Measurements from ENCODE around the gene HARS1.
"Not testable (repeated sequence)": the region's sequence is repeated elsewhere in the genome, so short reads cannot be mapped to it uniquely, and the experiment has no call there.

The HARS1 gene

GRCh38 chr5:140674629-140675028 is 16.5 kb downstream of the HARS1 start:
- DNase-seq, result no peak

DNA sequence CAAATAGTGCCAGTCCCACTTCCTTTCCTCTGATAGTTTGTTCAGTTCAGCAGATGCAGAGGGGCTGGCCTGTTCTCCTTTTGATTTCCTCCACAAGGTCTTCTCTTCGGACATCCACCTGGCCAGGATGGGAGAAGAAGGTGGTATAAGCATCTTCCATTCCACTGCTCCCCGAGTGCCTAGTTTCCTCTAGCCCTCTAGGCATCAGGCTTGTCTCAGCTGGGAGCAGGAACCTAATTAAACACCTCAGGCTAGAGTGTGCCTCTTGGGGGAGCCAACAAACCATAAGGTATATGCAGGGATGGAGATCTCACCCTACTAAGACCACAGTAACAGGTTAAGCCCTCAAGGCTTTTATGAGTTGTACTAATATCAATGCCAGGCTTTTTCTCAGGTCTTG is 17.0 kb downstream of the HARS1 start:
- no peak for DNase-seq

GRCh38 chr5:140673187-140673976 is 17.8 kb downstream of the HARS1 start, which contains the start of gene DND1:
Gene DND1, minus strand, starts transcription at chr5:140673576. Its CDS starts 34 bp downstream, at chr5:140673542.
- DNase-seq, result no peak

GRCh38 chr5:140672455-140673186 is 18.5 kb downstream of the HARS1 start:
- DNase-seq, result no peak

GRCh38 chr5:140671472-140672125 is 19.6 kb downstream of the HARS1 start:
- no peak for DNase-seq

- DNase-seq, result not testable (repeated sequence)
Observed at GRCh38 chr5:140671035-140671434, 20.1 kb downstream of the HARS1 start.

DNA sequence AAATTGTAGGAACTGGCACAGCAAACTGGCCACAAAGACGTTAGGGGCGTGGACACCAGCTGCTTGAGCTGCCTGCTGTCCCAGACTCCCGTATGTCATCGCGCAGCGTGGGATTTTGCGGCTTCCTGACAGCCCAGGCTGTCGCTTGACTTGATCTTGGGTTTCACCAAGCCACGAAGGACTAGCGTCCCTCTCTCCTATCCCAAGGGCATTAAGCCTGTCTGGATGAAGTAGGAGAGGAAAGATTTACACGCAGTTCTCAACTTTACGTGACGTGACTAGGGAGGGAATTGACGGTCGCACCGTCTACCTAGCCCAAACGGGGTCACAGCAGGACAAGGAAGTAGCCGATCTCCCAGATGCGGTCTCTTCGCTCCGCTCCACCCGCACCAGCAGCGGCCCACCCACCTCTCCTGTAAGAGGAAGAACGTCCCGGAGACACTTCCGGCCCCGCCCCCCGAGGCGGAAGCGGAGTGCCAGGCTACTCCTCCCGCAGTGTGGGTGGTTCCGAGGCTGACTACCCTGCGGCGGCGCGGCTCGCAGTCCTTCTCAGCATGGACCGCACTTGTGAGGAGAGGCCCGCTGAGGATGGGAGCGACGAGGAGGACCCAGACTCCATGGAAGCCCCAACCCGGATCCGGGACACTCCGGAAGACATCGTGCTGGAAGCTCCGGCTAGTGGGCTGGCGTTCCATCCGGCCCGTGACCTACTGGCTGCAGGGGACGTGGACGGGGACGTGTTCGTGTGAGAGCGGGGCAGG is 26.6 kb downstream of the HARS1 start, which contains the start of gene WDR55:
Gene WDR55 (plus strand): TSS at position 546 of the 761 bp plus-strand sequence. CDS start 9 bp downstream, at position 555.
- peak; percentile 71 for DNase-seq

- no peak for DNase-seq
Observed at GRCh38 chr5:140664030-140664358, 27.2 kb downstream of the HARS1 start.

DNA sequence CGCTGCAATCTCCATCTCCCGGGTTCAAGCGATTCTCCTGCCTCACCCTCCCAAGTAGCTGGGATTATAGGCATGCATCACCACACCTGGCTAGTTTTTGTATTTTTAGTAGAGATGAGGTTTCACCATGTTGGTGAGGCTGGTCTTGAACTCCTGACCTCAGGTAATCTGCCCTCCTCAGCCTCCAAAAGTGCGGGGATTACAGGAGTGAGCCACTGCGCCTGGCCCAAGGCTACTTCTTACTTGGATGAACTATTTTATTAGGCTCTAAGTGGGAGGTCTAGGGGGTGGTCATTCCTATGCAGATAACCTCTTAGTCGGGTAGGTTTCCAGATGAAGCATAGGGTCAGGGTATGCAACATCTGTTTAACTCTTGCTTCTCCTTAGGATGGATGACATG is 30.8 kb downstream of the HARS1 start:
- not testable (repeated sequence) for DNase-seq

GRCh38 chr5:140658870-140659269 is 32.3 kb downstream of the HARS1 start:
- DNase-seq, result no peak

DNA sequence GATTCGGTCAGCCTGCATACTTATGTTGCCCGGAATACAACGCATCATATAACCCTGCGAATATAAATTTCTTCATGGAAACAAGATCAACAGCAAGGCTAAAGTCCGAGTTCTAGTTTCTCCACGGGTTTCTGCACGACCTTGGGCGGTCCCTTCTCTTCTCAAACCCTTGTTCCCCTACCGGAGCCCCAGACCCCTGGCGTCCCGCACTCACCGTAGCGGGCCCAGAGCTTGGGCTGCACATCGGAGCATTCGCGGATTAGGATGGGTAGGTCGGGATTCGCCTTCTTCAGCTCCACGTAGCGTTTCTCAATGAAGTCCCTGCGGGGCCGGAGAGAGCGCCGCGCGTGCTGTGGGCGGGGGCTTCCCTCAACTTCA is 44.1 kb downstream of the HARS1 start:
- no peak for DNase-seq

DNA sequence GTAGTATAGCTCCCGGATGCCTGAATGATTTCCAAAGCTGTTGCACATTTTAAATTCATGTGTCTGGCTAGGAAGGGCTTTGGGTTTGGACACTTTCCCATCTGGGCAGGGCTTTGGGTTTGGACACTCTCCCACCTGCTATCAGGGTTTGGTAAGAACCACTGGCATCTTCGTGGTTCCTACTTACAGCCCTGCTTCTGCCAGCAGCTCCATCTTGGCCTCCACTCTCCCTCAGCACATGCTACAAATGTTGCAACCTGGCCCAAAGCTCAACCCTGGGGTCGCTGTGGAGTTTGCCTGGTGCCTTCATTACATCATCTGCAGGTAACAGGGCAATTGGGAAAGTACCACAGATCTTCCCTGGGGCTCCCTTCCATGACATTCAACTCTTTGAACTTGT is 48.5 kb downstream of the HARS1 start:
- no peak for DNase-seq

DNA sequence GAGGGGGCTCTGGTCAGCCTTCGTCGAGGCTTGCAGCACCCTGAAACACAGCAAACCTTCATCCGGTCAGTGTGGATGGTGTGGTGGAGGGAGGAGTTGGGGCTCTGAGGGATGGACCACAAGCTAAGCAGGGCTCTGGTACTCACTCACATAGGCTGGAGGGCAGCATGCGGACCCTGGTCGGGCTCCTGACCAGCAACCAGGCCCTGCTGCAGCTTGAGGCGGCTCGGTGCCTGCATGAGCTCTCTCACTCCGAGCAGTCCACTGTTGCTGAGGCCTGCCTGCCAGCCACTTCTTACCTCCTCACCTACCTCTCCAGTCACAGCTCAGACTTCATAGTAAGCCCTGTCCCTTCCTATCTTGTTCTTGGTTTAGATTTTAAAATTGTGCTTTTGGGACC is 49.5 kb downstream of the HARS1 start:
- no peak for DNase-seq

- DNase-seq, result peak; percentile 73
Observed at GRCh38 chr5:140639148-140639981, 51.8 kb downstream of the HARS1 start, which contains the start of gene TMCO6. Gene TMCO6, plus strand, starts transcription at chr5:140639451. Its CDS starts 77 bp downstream, at chr5:140639528.

DNA sequence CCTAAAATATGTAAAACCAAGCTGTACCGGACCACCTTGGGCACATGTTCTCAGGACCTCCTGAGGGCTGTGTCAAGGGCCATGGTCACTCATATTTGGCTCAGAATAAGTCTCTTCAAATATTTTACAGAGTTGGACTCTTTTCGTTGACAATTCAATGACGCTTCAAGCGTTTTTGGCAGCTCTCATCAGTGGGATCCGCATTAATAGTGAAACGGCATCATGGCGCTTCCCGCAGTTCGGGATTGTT is 52.3 kb downstream of the HARS1 start:
- not testable (repeated sequence) for DNase-seq

DNA sequence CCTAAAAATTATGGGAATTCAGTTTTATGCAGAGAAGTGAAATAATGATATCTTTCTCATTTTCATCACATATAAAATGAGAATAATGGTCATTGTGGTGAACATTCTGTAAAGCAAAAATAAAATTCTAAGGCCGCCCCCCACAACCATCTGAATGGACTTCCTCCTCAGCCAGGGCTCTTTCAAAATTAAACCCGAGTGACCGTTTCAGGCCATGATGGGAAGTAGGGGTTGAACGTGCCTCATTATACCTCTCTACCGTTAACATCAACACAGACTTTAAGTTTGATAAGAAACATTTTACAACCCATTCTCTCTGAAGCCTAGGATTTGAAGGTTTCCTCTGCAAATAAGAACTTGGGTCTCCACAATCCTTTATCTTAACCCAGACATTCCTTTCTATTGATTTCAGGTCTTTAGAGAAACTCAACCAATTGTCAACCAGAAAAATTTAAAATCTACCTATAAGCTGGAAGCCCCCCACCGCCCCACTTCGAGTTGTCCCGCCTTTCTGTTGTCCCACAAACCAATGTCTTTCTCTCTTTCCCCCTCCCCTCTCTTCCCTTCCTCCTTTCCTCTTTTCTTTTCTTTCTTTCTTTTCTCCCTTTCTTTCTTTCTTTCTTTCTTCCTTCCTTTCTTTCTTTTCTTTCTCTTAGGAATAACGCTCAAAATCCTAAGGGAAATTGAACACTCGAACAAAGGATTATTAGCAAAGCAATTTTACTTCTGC is 53.6 kb downstream of the HARS1 start:
- DNase-seq, result no peak

DNA sequence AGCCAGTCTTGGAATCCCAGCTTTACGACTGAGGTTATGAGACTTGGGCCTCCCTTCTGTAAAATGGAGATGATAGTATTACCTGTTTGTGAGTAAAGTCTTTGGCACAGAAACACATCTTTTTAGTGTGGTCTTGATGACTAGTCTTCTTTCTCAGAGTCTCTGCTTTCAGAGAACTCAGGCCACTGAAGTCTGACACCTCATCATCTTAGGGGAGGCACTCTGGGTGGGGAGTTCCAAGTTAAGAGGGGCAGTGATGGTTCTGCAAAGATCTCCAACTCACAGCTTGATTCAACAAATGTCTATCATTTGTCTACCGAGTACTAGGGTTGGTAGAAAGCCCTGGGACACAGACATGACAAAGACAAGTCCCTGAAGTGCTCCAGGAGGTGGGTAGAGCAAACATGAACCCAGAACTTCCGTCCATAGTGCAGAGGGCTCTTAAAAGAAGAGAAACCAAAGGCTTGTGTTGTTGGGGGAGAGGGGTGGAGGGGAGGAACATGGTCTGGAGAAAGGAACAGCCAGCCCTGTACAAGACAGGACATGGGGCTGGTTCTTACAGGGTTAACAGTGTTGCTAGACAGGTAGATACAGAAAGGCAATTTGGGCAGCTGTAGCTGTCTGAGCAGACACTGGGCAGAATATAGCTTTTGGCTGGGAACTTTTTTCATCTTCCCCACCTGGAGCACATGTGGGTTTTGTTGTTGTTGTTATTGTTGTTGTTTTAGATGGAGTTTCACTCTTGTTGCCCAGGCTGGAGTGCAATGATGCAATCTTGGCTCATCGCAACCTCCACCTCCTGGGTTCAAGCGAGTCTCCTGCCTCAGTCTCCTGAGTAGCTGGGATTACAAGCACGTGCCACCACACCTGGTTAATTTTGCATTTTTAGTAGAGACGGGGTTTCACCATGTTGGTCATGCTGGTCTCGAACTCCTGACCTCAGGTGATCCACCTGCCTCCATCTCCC is 55.6 kb downstream of the HARS1 start:
- DNase-seq, result no peak

DNA sequence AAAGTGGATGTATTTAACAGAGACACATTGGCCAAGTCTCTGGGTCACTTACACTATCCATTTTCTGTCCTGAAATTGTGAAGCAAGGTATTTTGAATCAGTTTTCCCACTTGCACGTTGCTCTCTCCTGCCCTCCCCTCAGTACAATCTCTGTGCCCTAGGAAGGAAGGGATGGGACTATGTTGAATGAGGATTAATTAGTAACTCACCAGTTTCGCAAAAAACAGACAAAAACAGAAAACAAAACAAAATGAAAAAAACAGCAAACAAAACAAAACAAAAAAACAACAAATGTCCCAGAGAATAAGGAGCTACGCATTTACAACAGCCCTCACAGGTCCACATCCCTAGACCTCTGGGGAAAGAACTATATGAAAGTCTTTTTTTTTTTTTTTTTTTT is 57.1 kb downstream of the HARS1 start:
- no peak for DNase-seq

DNA sequence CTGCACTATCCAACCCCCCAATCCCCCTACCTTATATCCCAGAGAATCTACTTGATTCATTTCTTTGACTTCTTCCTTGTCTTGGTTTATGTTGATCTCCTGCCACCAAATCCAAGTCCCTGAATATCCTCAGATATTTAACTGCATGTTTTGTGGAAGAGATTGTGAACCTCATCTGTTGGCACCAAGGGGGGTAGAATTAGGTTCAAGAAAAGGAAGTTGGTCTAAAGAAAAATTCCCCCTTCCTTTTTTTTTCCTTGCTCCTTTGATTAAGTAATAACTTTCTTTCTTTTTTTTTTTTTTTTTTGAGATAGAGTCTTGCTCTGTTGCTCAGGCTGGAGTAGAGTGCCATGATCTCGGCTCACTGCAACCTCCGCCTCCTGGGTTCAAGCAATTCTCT is 57.7 kb downstream of the HARS1 start:
- no peak for DNase-seq

DNA sequence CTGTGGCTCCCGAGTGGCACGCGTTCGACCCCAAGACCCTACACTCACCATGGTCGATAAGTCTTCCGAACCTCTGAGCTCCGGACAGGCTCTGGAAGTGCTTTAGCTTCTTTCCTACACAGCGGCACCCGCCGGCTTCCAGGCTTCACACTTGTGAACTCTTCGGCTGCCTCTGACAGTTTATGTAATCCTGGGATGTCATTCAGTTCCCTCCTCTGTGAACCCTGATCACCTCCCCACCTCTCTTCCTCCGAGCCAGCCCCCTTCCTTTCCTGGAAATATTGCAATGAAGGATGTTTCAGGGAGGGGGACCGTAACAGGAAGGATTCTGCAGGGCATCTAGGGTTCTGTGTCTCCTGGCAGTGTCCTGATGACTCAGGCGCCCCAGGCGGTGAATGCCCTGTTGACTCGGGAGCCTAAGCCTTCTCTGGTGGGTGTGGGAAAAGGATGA is 58.1 kb downstream of the HARS1 start, which contains the start of gene CD14:
Gene CD14 (minus strand): TSS at position 155 of the 451 bp plus-strand sequence. CDS start 104 bp downstream, at position 51.
- DNase-seq, result no peak
